HG03039 (cell line): ENCODE data around the gene GALK1.

Source experiments
- ATAC-seq: cut with Tn5 transposase; IDR thresholded peaks from one replicate; pipeline ENCODE4 v1.9.1; 2021; ENCODE audit warnings: mild to moderate bottlenecking, moderate library complexity; ENCODE audit not compliant: unreplicated experiment

GALK1 gene

GRCh38 chr17:75730065-75730464 is 34.9 kb downstream of the GALK1 start:
- ATAC-seq, result no peak

DNA sequence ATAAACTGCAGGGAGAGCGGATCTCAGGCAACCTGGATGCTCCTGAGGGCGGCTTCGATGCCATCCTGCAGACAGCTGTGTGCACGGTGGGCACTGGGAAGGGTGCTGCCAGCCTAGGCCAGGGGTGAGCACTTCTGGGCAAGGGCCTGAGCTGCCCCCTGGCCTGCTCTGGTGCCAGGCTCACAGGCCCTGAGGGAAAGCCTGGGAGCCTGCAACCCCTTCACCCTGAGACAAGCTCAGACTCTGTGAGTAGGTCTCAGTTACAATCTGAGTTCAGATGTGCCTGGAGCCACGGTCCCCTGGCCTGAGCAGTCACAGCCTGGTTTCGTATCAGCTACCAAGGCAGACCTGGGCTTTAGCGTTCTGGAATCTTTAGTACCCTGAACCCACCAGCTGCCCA is 35.6 kb downstream of the GALK1 start:
- ATAC-seq, result no peak

DNA sequence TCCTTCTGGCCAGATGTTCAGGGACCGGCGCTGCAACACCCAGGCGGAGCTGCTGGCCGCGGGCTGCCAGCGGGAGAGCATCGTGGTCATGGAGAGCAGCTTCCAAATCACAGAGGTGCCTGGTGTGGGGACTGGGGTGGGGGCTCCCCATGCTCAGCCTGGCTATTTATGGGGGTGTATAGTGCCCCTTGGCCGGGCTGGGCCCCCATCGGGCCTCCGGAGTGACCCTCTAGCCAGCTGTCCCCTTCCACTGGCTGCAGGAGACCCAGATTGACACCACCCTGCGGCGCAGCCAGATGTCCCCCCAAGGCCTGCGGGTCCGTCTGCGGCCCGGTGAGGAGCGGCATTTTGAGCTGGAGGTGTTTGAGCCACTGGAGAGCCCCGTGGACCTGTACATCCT is 37.6 kb downstream of the GALK1 start:
- ATAC-seq, result no peak

GRCh38 chr17:75725504-75725903 is 39.5 kb downstream of the GALK1 start:
- ATAC-seq, result no peak

- no peak for ATAC-seq
Measured at GRCh38 chr17:75724016-75725003, 40.7 kb downstream of the GALK1 start.

- ATAC-seq, result no peak
Measured at GRCh38 chr17:75723171-75723930, 41.6 kb downstream of the GALK1 start.

DNA sequence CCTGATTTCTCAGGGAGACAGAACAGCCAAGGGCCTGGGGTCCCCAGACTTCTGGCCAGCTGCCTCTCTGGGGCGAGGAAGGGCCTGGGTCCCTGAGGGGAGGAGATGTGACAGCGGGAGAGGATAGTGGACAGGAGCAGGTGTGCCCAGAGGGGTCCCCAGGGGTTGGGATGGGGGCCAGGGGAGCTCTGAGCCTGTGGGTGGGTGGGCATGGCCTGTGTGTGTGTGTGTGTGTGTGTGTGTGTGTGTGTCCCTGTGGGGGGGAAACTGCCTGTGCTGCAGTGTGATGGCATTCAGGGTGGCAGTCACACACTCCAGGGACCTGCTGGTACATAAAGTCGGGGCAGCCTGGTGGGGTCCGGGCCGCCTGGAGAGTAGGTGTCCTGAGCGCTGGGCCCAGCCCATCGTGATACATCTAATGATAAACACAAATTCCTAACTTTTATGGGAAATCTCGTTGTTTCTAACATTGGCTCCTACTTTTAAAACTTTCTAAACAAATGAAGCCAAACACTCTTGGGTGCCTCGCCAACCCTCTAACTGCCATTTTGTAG is 42.4 kb downstream of the GALK1 start:
- ATAC-seq, result no peak

- ATAC-seq, result no peak
Measured at GRCh38 chr17:75722076-75722475, 42.9 kb downstream of the GALK1 start.

- ATAC-seq, result no peak
Measured at GRCh38 chr17:75721463-75722011, 43.5 kb downstream of the GALK1 start.

- no peak for ATAC-seq
Measured at GRCh38 chr17:75720656-75721462, 44.1 kb downstream of the GALK1 start, which contains the start of gene ITGB4. Gene ITGB4 (plus strand): TSS chr17:75721459. CDS start chr17:75724704, 3,245 bp downstream.

DNA sequence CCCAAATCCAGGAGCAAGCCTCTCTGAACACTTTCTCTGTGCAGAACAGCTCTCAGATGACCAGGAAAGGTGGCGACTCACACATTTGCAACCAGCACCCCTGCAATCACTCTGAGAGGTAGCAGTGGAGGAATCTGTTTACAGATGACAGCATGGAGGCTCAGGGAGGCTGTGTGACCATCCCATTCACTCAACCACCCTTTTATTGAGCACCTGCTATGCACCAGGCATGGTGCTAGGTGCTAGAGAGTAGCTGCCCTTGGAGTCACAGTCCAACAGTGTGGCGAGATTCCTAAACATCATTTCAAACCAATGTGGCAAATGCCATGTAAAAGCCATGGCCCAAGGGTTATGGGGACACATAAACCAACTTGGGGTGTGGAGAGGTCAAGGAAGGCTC is 45.3 kb downstream of the GALK1 start:
- no peak for ATAC-seq

DNA sequence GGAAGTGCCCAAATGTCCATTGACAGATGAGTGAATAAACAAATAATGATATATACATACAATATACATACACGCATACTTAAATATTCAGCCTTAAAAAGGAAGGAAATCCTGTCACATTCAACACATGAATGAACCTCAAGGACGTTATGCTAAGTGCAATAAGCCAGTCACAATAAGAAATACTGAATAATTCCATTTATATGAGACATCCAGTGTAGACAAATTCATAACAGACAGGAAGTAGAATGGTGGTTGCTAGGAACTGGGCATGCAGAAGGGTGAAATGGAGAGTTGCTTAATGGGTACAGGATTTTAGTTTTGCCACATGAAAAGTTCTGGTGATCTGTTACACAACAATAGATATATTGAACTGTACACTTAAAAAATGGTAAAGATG is 52.5 kb downstream of the GALK1 start:
- ATAC-seq, result no peak
